ENCODE results near the gene SVIL. TPM values are rescaled to one million over a fixed set of nuclear protein-coding genes. Genes with fewer than 3 reads are reported as not detected.

SVIL gene
- total and polyA plus RNA-seq, 2 donors (not counting 1 experiment from before 2014, with no cell fraction given): 17.7 to 94.3 TPM

GRCh38 chr10:29598851-29599311, 35.9 kb downstream of the SVIL start:
- no peak overlapping the region for H3K9ac ChIP-seq (ENCODE audit: insufficient read depth, low read length)
- H2AFZ ChIP-seq (ENCODE audit: low read length): no peak overlapping the region
- H3K36me3 ChIP-seq (ENCODE audit: control insufficient read depth, insufficient read depth, low read length): no peaks in the 10 kb centered on the region
- H3K4me1 ChIP-seq (ENCODE audit: control insufficient read depth, extremely low read depth, insufficient read depth, low read length): no peaks in the 10 kb centered on the region
- TF ChIP-seq, protein P1, sequence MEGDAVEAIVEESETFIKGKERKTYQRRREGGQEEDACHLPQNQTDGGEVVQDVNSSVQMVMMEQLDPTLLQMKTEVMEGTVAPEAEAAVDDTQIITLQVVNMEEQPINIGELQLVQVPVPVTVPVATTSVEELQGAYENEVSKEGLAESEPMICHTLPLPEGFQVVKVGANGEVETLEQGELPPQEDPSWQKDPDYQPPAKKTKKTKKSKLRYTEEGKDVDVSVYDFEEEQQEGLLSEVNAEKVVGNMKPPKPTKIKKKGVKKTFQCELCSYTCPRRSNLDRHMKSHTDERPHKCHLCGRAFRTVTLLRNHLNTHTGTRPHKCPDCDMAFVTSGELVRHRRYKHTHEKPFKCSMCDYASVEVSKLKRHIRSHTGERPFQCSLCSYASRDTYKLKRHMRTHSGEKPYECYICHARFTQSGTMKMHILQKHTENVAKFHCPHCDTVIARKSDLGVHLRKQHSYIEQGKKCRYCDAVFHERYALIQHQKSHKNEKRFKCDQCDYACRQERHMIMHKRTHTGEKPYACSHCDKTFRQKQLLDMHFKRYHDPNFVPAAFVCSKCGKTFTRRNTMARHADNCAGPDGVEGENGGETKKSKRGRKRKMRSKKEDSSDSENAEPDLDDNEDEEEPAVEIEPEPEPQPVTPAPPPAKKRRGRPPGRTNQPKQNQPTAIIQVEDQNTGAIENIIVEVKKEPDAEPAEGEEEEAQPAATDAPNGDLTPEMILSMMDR (conservative IDR thresholded peaks at IDR 0.05 in 1 of 2, IDR thresholded peaks at IDR 0.05 in 1 of 2; ENCODE audit: low read depth in 1 of 2, low read length in 2 of 2): no peak
- TF ChIP-seq EZH2 (IDR thresholded peaks at IDR 0.05; ENCODE audit: low read length, missing control alignments): no peak
- H3K4me3 ChIP-seq (replicated peaks in 1 of 4; ENCODE audit: control extremely low read depth in 1 of 4, insufficient read depth in 1 of 4, low read depth in 3 of 4, low read length in 4 of 4): no peak overlapping the region
- no peaks in the 10 kb centered on the region for H4K20me1 ChIP-seq (ENCODE audit: control insufficient read depth, extremely low read depth, insufficient read depth, low read length)
- H3K27me3 ChIP-seq (ENCODE audit: control insufficient read depth, insufficient read depth, low read length): no peaks in the 10 kb centered on the region
- no peaks in the 10 kb centered on the region for H3K79me2 ChIP-seq (ENCODE audit: control insufficient read depth, insufficient read depth, low read length)
- H3K27ac ChIP-seq (ENCODE audit: insufficient read depth, low read length): peak overlapping the region; percentile 17
- peak; percentile 65 to 88 for DNase-seq (ENCODE audit: low read depth in 2 of 2)
- H3K9me3 ChIP-seq (ENCODE audit: control insufficient read depth, insufficient read depth, low read depth, low read length): no peaks in the 10 kb centered on the region
- H3K4me2 ChIP-seq (ENCODE audit: extremely low read depth, insufficient read depth, low read length): peak overlapping the region; percentile 18

GRCh38 chr10:29596826-29597225, 37.9 kb downstream of the SVIL start:
- Histone ChIP-seq H3K79me2 (ENCODE audit: control insufficient read depth, insufficient read depth, low read length) (no peaks in the 10 kb centered on the region), H4K20me1 (ENCODE audit: control insufficient read depth, extremely low read depth, insufficient read depth, low read length) (no peaks in the 10 kb centered on the region)
- DNase-seq (ENCODE audit: low read depth in 2 of 2): no peak

DNA sequence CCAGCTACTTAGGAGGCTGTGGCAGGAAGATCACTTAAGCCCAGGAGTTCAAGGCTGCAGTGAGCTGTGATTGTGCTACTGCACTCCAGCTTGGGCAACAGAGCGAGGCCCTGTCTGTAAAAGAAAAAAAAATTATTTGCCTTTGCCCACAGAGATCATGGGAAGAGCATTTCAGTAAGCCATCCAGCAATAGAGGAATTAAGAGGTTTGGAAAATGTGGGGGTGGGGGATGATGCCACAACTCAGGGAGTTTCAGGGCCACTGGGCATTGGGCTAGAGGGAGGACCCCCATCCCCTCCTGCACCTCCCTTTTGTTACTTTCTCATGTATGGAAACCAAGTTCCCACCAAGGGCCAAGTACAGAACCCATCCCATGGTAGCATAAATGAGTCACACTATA, 38.4 kb downstream of the SVIL start:
- Histone ChIP-seq H3K4me1 (ENCODE audit: control insufficient read depth, extremely low read depth, insufficient read depth, low read length) (peaks cover 5% of the 10 kb centered on the region), H3K9me3 (ENCODE audit: control insufficient read depth, insufficient read depth, low read depth, low read length) (no peaks in the 10 kb centered on the region), H2AFZ (ENCODE audit: low read length) (no peak overlapping the region), H3K27me3 (ENCODE audit: control insufficient read depth, insufficient read depth, low read length) (no peaks in the 10 kb centered on the region), H3K4me2 (ENCODE audit: extremely low read depth, insufficient read depth, low read length) (no peak overlapping the region), H3K4me3 (replicated peaks in 1 of 4; ENCODE audit: control extremely low read depth in 1 of 4, insufficient read depth in 1 of 4, low read depth in 3 of 4, low read length in 4 of 4) (no peak overlapping the region), H3K9ac (ENCODE audit: insufficient read depth, low read length) (no peak overlapping the region), H4K20me1 (ENCODE audit: control insufficient read depth, extremely low read depth, insufficient read depth, low read length) (no peaks in the 10 kb centered on the region), H3K79me2 (ENCODE audit: control insufficient read depth, insufficient read depth, low read length) (no peaks in the 10 kb centered on the region), H3K36me3 (ENCODE audit: control insufficient read depth, insufficient read depth, low read length) (no peaks in the 10 kb centered on the region), H3K27ac (ENCODE audit: insufficient read depth, low read length) (no peak overlapping the region)
- TF ChIP-seq, protein P1 (conservative IDR thresholded peaks at IDR 0.05 in 1 of 2, IDR thresholded peaks at IDR 0.05 in 1 of 2; ENCODE audit: low read depth in 1 of 2, low read length in 2 of 2): no peak
- TF ChIP-seq EZH2 (IDR thresholded peaks at IDR 0.05; ENCODE audit: low read length, missing control alignments): no peak
- DNase-seq (ENCODE audit: low read depth in 2 of 2): no peak

More at GRCh38 chr10:29596826-29597225, 37.9 kb downstream of the SVIL start:
- no peak overlapping the region for H3K4me3 ChIP-seq (replicated peaks in 1 of 4; ENCODE audit: control extremely low read depth in 1 of 4, insufficient read depth in 1 of 4, low read depth in 3 of 4, low read length in 4 of 4)
- H3K27me3 ChIP-seq (ENCODE audit: control insufficient read depth, insufficient read depth, low read length): no peaks in the 10 kb centered on the region
- no peak overlapping the region for H3K4me2 ChIP-seq (ENCODE audit: extremely low read depth, insufficient read depth, low read length)
- no peak overlapping the region for H2AFZ ChIP-seq (ENCODE audit: low read length)
- H3K27ac ChIP-seq (ENCODE audit: insufficient read depth, low read length): no peak overlapping the region
- H3K36me3 ChIP-seq (ENCODE audit: control insufficient read depth, insufficient read depth, low read length): no peaks in the 10 kb centered on the region
- TF ChIP-seq, protein P1 (conservative IDR thresholded peaks at IDR 0.05 in 1 of 2, IDR thresholded peaks at IDR 0.05 in 1 of 2; ENCODE audit: low read depth in 1 of 2, low read length in 2 of 2): no peak
- TF ChIP-seq EZH2 (IDR thresholded peaks at IDR 0.05; ENCODE audit: low read length, missing control alignments): no peak
- no peaks in the 10 kb centered on the region for H3K9me3 ChIP-seq (ENCODE audit: control insufficient read depth, insufficient read depth, low read depth, low read length)
- H3K9ac ChIP-seq (ENCODE audit: insufficient read depth, low read length): no peak overlapping the region
- peaks cover 5% of the 10 kb centered on the region for H3K4me1 ChIP-seq (ENCODE audit: control insufficient read depth, extremely low read depth, insufficient read depth, low read length)

Data from fibroblast of lung (primary cell).